WI38 (cell line): ENCODE data around the gene FAM171A1.
"Not testable (repeated sequence)": the region's sequence is repeated elsewhere in the genome, so short reads cannot be mapped to it uniquely, and the experiment has no call there.

Source experiments
- H3K4me3 ChIP-seq: 2 replicates; pipeline ENCODE4 v1.5.1; 2011; ENCODE audit warnings: low read depth, mild to moderate bottlenecking, control low read depth, low read length
- TF ChIP-seq, protein P1 (sequence below): IDR thresholded peaks from 2 replicates; pipeline ENCODE4 v1.5.1; 2012; ENCODE audit warnings: low read depth, mild to moderate bottlenecking, control low read depth, low read length

FAM171A1 gene

DNA sequence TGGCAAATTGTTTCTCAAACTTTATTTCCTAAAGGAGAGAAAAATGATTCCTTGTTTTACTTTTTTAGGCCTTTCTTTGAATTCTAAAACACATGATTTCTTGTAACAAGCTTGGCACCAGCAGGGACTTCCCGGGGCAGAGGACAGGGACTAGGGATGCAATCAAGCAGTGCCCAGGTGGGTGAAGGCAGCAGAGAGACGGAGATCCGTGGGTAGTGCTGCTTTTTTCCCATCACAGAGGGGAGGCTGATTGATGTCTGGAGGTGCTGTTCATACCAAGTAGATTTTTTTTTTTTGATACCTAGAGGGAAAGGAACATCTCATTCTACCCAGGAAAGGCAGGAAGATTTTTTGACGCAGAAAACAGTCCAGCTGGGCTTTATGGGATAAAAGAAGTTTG, 91.9 kb downstream of the FAM171A1 start:
- no peak overlapping the region for H3K4me3 ChIP-seq
- TF ChIP-seq, protein P1, sequence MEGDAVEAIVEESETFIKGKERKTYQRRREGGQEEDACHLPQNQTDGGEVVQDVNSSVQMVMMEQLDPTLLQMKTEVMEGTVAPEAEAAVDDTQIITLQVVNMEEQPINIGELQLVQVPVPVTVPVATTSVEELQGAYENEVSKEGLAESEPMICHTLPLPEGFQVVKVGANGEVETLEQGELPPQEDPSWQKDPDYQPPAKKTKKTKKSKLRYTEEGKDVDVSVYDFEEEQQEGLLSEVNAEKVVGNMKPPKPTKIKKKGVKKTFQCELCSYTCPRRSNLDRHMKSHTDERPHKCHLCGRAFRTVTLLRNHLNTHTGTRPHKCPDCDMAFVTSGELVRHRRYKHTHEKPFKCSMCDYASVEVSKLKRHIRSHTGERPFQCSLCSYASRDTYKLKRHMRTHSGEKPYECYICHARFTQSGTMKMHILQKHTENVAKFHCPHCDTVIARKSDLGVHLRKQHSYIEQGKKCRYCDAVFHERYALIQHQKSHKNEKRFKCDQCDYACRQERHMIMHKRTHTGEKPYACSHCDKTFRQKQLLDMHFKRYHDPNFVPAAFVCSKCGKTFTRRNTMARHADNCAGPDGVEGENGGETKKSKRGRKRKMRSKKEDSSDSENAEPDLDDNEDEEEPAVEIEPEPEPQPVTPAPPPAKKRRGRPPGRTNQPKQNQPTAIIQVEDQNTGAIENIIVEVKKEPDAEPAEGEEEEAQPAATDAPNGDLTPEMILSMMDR: no peak

DNA sequence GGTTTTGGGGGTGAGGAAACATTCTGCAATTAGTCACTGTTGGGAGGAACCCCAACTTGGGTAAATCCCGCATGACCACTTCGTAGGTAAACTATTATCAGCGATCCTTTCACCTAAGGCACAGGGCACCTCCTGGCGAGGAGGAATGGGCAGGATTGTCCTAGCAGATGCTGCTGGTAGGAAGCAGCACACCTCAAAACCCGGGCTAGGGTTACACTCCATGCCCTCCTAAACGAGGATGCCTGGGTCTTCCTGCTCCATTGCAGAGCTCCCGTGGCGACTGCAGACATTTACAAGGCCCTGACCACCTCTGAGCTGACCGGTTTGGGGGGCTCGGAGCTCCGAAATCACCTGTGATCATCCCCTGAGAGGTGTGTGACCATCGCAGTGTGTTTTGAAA, 92.3 kb downstream of the FAM171A1 start:
- H3K4me3 ChIP-seq: no peak overlapping the region
- TF ChIP-seq, protein P1: no peak

DNA sequence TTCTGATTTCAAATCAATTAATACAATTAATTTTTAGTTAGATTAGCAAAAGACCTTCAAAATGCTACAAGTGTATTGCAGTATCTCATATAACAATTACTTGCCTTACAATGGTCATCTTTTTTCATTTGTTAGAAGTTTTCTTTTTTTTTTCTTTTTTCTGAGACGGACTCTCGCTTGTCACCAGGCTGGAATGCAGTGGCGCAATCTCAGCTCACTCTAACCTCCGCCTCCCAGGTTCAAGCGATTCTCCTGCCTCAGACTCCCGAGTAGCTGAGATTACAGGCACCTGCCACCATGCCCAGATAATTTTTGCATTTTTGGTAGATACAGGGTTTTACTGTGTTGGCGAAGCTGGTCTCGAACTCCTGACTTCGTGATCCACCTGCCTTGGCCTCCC, 95.0 kb downstream of the FAM171A1 start:
- not testable (repeated sequence) for H3K4me3 ChIP-seq

DNA sequence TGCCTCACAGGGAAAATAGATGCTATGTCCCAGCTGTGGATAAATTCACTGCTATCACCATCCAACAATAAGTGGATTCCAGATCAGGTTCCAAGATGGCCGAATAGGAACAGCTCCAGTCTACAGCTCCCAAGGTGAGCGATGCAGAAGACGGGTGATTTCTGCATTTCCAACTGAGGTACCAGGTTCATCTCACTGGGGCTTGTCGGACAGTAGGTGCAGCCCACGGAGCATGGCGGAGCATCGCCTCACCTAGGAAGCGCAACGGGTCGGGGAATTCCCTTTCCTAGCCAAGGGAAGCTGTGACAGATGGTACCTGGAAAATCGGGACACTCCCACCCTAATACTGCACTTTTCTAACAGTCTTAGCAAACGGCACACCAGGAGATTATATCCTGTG, 101.3 kb downstream of the FAM171A1 start:
- not testable (repeated sequence) for H3K4me3 ChIP-seq

DNA sequence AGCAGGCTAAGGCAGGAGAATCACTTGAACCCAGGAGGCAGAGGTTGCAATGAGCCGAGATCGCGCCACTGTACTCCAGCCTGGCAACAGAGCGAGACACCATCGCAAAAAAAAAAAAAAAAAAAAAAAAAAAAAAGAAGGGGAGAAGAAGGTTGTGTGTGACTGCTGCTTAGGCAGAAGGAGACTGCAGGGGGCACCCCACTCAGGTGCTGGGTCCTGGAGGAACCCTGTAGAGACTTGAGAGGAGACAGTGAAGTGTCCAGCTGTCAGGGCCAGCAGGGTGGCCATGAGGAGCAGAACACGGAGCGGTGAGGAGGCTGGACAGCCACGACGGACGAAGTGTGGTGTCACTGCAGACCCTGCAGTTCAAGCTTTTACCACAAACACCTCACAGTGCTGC, 103.6 kb downstream of the FAM171A1 start:
- TF ChIP-seq, protein P1: no peak
- H3K4me3 ChIP-seq: no peak overlapping the region

DNA sequence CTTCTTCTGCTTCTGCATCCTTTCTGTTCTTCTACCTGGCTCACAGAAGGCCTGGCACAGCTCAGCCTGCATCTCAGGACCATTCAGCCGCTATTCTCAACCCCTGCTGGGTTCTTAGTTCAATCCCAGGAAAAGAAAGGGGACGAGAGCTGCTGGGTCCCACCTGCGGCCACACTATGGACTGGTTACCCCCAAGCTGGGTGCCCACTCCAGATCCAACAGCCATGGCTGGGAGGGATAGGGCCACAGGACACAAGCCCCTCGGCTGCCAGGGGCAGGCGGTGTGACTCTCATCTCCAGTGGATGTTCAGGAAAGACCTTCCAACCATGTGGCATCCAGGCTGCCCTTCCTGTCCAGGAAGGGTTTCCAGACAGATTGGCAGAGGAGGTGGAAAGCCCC, 105.0 kb downstream of the FAM171A1 start:
- TF ChIP-seq, protein P1: no peak

DNA sequence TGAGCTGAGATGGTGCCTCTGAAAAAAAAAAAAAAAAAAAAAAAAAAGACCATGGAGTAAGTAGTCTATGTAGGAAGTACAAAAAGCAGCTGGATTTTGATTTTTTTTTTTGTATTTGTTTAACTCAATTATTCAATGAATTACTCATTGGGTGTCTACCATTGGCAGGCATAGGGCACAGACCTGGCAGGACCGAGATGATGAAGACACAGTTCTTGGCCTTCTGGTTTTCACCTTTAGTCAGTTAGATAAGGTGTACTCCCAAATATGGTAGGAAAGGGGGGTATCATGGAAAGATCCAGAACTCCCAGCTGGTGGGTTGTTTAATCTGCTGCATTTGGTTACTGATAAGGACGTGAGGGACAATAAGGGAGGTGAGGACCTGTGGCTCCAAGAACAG, 105.5 kb downstream of the FAM171A1 start:
- no peak overlapping the region for H3K4me3 ChIP-seq
- TF ChIP-seq, protein P1: no peak

More for the DNA sequence above, 105.0 kb downstream of the FAM171A1 start:
- no peak overlapping the region for H3K4me3 ChIP-seq

DNA sequence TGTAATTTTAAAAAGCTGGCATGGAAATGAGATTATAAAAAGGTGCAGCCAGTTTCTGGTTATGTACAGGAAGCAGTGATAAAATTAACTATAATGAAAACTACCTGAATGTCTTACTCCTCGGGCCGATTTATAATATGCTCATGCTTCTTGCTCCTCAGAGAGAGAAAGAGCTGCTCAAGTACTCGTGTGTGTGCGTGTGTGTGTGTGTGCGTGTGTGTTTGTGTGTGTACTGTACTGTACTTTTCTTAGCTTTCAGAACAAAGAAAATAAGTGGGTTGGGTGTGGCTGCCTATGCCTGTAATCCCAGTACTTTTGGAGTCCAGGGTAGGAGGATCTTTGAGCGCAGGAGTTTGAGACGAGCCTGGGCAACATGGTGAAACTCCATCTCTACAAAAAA, 106.0 kb downstream of the FAM171A1 start:
- TF ChIP-seq, protein P1: no peak
- H3K4me3 ChIP-seq: no peak overlapping the region
